AG04450 (cell line): ENCODE data around the gene HHLA2. TPM values are rescaled to one million over a fixed set of nuclear protein-coding genes. Genes with fewer than 3 reads are reported as not detected.
A peak's percentile ranks its signal among the peaks of the same experiment; 100 is the strongest.

Source experiments
- CTCF ChIA-PET: fragments of 300-600, 350-600 bp; formaldehyde crosslinking; extraction: SDS; loops from one replicate; lab custom pipeline; 2022; ENCODE audit warnings: antibody characterized with exemption, inconsistent platforms; lab: Charles Lee
- POLR2A ChIA-PET: fragments of 350-600 bp; formaldehyde crosslinking; extraction: SDS; loops from one replicate; lab custom pipeline; 2021; ENCODE audit warnings: antibody characterized with exemption, inconsistent platforms; lab: Yijun Ruan, JAX
- DNase-seq: peaks from one replicate; pipeline ENCODE4 v3.0.0-alpha.2; 2011; ENCODE audit warnings: low read depth, low spot score
- H3K27ac ChIP-seq: one replicate; pipeline ENCODE4 v1.5.1; 2012; ENCODE audit warnings: low read depth, low read length, control low read depth
- H3K27me3 ChIP-seq: one replicate; pipeline ENCODE4 v1.6.0; 2012; ENCODE audit warnings: low read length; ENCODE audit not compliant: control insufficient read depth, insufficient read depth
- H3K4me3 ChIP-seq: 2 replicates; pipeline ENCODE4 v1.5.1; 2011; ENCODE audit warnings: mild to moderate bottlenecking, low read depth, low read length, control low read depth
- H3K9me3 ChIP-seq: 2 replicates; pipeline ENCODE4 v1.5.1; 2012; ENCODE audit warnings: low read length; ENCODE audit not compliant: control insufficient read depth, insufficient read depth
- CTCF ChIP-seq: IDR thresholded peaks from 2 replicates; pipeline ENCODE4 v1.5.1; 2011; ENCODE audit warnings: low read depth, low read length, control low read depth, inconsistent platforms
- polyA plus RNA-seq: library from polyadenylated mRNA; depleted of rRNA; stranded (reverse); fragments of >200 nt; gene quantifications from 2 replicates; pipeline ENCODE4 v1.2.3, GENCODE V29; 2011; rRNA removed

HHLA2 gene
- polyA plus RNA-seq, 1 experiment, result not detected

- no peak overlapping the region for H3K4me3 ChIP-seq
- ChIA-PET POLR2A (no interaction called here), CTCF (no interaction called here)
- H3K9me3 ChIP-seq, result no peaks in the 10 kb centered on the region
- no peaks in the 10 kb centered on the region for H3K27me3 ChIP-seq
- H3K27ac ChIP-seq, result no peak overlapping the region
- DNase-seq, result no peak
- no peak for TF ChIP-seq CTCF
These were observed 119.9 kb downstream of the HHLA2 start for GRCh38 chr3:108416111-108416869.

DNA sequence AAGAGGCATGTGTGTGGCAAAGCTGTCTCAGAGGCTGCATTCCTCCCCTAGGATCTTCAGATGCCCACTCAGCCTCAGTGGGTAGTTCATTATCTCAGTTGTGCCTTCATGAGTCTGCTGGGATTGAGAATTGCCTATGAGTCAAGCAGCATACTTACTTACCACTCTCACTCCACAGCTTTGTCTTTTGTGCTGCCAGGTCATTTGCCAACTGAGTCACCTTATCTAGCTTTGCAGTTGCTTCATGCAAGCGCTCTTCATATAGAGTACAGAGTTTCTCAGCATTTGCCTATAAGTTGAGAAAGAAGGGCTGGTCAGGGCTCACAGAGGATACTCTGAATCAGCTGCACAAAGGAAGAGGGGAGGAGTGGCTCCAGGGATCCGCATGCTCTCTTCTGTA is 124.6 kb downstream of the HHLA2 start:
- Histone ChIP-seq H3K27me3 (no peaks in the 10 kb centered on the region), H3K9me3 (no peaks in the 10 kb centered on the region), H3K4me3 (no peak overlapping the region), H3K27ac (no peak overlapping the region)
- no peak for TF ChIP-seq CTCF
- POLR2A ChIA-PET, result no interaction called here
- peak; percentile 57 for DNase-seq
- CTCF ChIA-PET, result no interaction called here

Other genes starting within 250 kb of the HHLA2 start
- gene CD47, start 205.5 kb upstream of the HHLA2 start, polyA plus RNA-seq, result 87.4 and 108 TPM in 2 replicates
- 62.6 and 84.0 TPM in 2 replicates for gene IFT57, start 74.1 kb upstream of the HHLA2 start, polyA plus RNA-seq
- 0.61 and 0.68 TPM in 2 replicates for gene MYH15, start 214.0 kb downstream of the HHLA2 start, polyA plus RNA-seq